GM12864 (cell line): ENCODE measurements around the gene UBA1.
A peak's percentile ranks its signal among the peaks of the same experiment; 100 is the strongest.

Experiments
- DNase-seq: peaks from one replicate; pipeline ENCODE4 v3.0.0-alpha.2; 2011; ENCODE audit warnings: low read depth
- H3K4me3 ChIP-seq: 2 replicates; pipeline ENCODE4 v1.5.1; 2011; ENCODE audit warnings: mild to moderate bottlenecking, low read depth, low read length, control low read depth
- TF ChIP-seq, protein P1 (sequence below): IDR thresholded peaks from 2 replicates; pipeline ENCODE4 v1.5.1; 2011; ENCODE audit warnings: low read depth, mild to moderate bottlenecking, moderate library complexity, low read length, control low read depth, inconsistent platforms; ENCODE audit errors: missing control alignments

The UBA1 gene

DNA sequence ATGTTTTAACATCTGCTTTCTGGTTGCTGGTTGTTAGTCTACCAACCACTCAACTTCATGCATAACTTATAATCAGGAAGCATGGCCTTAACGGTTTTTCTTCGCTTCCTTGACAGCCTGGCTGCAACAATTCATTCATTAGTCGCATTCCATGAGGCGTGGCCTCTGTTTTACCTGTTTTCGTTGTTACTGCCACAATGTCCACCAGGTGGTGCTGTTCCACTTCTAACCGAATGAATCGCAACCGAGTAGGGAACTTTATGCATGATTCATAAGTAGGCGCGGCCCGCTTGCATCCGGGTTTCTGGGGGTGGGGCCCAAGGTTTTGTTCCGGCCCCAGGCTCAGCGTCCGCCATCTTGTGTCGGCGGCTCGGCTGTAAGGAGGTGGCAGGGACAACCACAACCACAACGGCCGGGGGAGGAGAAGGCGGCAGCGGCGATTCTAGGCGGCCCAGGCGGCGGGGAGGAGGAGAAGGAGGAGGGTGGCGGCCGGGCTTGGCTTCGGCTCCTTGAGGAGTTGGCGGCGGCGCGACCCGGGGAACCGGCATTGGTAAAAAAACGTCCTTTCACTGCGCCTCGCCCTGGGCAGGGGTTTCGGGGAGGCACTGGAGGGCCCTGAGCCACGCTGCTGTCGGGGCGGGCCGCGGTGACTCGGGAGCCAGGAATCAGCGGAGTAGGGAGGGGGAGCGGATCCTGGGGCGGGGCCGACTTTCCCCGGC, at the start of gene UBA1:
TSS of gene UBA1 (plus strand) at position 355 of the 719 bp plus-strand sequence. CDS start 4,974 bp downstream, outside the sequence.
- TF ChIP-seq, protein P1, sequence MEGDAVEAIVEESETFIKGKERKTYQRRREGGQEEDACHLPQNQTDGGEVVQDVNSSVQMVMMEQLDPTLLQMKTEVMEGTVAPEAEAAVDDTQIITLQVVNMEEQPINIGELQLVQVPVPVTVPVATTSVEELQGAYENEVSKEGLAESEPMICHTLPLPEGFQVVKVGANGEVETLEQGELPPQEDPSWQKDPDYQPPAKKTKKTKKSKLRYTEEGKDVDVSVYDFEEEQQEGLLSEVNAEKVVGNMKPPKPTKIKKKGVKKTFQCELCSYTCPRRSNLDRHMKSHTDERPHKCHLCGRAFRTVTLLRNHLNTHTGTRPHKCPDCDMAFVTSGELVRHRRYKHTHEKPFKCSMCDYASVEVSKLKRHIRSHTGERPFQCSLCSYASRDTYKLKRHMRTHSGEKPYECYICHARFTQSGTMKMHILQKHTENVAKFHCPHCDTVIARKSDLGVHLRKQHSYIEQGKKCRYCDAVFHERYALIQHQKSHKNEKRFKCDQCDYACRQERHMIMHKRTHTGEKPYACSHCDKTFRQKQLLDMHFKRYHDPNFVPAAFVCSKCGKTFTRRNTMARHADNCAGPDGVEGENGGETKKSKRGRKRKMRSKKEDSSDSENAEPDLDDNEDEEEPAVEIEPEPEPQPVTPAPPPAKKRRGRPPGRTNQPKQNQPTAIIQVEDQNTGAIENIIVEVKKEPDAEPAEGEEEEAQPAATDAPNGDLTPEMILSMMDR: peak; percentile 60
- peak within 1 kb of the TSS; percentile 82 for H3K4me3 ChIP-seq
- peak; percentile 85 for DNase-seq

DNA sequence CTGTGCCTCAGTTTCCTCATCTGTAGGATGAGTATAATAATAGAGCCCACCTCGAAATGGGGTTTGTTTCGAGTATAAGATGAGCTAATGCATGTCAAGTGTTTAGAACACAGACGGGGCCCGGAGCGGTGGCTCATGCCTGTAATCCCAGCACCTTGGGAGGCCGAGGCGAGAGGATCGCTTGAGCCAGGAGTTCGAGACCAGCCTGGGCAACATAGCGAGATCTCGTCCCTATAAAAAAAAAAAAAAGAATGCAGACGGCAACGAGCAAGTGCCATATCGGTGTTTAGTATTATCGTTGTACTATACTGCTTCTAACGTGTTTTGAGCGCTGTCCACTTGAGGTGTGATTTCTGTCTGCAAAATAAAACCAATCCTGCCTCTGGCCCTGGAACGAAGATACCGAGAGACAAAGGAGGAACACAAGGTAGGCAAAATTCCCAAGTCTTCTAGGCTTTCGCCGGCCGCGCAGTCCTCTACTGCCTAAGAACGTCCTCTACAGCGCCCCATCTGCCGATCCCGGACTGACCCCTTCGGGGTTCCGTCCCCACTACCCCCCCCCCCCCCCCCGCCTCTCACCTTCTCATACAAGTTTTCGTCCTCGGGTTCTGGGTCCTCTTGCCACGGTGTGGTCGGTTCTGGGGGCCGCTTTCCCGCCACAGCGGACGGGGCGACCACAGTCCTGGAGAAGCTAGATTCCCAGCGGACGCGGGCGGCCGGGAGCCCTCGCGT, 49.6 kb upstream of the UBA1 start:
- peak overlapping the region; percentile 88 for H3K4me3 ChIP-seq
- TF ChIP-seq, protein P1: no peak
- no peak for DNase-seq

DNA sequence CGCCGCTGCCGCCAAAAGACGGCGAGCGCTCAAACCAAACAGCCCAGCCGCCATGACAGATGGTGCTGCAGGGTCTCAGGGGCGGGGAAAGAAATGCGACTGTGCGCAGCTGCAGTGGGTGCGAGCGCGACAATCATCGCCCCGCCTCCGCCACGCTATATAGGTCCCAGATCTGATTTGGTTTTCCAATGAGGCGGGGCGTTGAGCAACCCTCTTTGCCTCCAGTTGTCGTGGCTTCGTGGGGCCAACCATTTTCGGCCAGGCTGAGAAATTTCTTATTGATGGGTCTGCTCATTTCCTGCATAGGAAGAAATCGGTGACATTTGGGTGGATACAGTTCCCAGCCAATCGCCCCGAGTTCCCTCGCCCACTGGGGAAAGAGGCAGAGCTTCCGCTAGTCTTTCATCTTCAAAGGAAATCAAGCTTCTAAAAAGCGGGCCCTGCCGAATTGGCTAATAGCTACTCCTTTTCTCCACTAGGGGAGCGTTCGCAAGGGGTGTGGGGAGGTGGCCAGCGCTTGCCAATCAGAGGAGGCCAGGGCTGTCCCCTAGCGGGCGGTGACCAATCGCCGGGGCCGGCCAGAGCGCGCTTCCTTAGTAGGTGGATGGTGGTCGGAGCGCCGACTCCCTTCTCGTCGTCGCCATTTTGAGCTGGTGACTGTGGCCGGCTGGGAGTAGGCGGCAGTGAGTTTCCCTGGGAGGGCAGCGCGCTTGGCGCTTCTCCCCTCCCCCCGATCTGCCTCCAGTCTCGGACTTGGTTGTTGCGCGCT, 48.8 kb upstream of the UBA1 start, which contains the start of the genes NDUFB11 and RBM10:
TSS of gene NDUFB11 (minus strand) at position 77 of the 769 bp plus-strand sequence. CDS start at position 54, 23 bp downstream.
TSS of gene RBM10 (plus strand) at position 596 of the 769 bp plus-strand sequence. CDS start 2,261 bp downstream, outside the sequence.
- H3K4me3 ChIP-seq: peak within 1 kb of the TSS; percentile 88
- TF ChIP-seq, protein P1: peak; percentile 65
- peak; percentile 83 for DNase-seq

DNA sequence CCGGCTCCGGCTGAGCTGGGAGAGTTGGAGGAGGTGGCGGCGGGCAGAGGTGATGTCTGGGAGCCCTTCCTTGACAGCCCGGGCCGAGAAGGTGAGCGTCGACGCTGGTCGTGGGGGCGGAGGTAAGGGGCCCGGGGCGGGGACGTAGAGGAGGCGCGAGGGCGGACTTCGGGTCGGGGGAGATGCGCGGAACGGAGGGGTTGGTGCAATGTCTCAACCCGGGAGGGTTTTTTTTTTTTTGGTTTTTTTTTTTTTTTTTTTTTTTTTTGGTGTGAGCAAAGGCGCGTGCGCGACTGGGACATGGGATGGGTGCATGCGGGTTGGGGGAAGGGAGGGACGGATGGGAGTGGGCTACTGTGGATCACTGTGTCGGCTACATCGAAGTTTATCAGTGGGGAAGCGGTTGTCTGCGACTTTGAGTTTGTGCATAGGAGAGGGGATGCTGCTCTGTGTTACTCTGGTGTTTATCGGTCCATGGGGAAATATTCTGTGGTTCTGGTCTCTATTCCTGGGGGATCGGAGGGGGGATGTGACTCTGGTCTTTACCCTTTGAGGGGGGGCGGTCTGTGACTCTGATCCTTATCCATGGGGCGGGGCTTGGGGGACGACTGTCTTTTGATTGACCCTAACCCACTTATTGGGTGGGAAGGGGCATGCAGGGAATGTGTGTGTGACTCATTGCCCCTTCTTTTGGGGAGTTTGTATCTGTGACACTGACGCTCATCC, 48.1 kb upstream of the UBA1 start:
- no peak for DNase-seq
- TF ChIP-seq, protein P1: no peak
- peak overlapping the region; percentile 88 for H3K4me3 ChIP-seq

DNA sequence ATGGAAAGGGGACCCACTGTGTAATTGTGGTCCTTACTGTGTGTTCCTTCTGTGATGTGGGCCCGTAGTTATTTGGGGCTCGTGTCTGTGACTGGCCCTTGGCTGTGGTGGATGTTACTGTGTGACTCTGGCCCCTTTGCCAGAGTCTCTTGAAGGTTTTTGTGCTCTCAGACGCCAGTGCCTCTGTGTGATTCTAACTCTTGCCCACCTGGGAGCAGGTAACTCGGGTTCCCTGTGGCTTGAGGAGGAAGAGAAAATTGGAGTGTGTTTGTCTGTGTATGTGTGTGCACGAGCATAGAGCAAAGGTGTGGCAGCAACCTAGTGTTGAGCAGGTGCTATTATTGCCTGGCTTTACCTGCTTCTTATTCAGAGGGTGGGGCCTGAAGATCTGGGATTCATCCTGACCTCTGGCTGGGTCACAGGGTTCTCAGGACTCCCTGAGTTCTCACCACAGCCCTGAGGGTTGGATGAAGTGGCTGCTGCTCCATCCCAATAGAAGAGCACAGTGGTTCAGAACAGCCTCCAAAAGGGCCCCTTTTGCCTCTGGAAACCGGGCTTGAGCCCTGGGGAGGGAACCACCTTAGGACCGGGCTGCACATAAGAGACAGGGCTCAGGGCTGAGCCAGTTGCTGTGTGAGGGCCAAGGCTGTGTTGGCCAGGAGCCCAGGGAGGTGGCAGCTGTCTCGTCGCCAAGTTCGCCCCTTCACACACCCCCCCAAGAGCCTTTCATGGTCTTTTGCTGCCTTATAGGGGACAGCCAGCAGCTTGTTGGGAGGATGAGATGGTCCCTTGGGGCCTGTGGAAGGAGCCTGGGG, 47.3 kb upstream of the UBA1 start:
- TF ChIP-seq, protein P1: no peak
- peak overlapping the region; percentile 88 for H3K4me3 ChIP-seq
- no peak for DNase-seq
